GM12878 (cell line): Measurements from ENCODE around the gene ADGRE1. TPM values are rescaled to one million over a fixed set of nuclear protein-coding genes. Genes with fewer than 3 reads are reported as not detected.
A peak's percentile ranks its signal among the peaks of the same experiment; 100 is the strongest.

Experiments
- ATAC-seq: fragments of 200-7000 bp; cut with Tn5 transposase; 3 replicates; pipeline ENCODE4 v1.9.1; 2020; ENCODE audit warnings: mild to moderate bottlenecking, moderate library complexity
- BruUV-seq: library from RNA; stranded (reverse); fragments of 400-500 nt; replicated peaks from 2 replicates; lab custom pipeline; 2021; lab: Mats Ljungman, UMichigan
- CTCF ChIA-PET: fragments of 300-600 bp; sonication (Branson Sonifier 250); formaldehyde crosslinking; extraction: SDS; loops from one replicate; lab custom pipeline; 2021; ENCODE audit warnings: inconsistent platforms; lab: Yijun Ruan, JAX
- POLR2A ChIA-PET: fragments of 350-600 bp; formaldehyde crosslinking; extraction: SDS; loops from one replicate; lab custom pipeline; 2021; ENCODE audit warnings: inconsistent platforms; lab: Charles Lee
- RAD21 ChIA-PET: fragments of 300-600 bp; sonication (Branson Sonifier 250); formaldehyde crosslinking; loops from one replicate; lab custom pipeline; 2023; ENCODE audit warnings: antibody characterized with exemption; ENCODE audit not compliant: unreplicated experiment; lab: Charles Lee
- SMC1A ChIA-PET: fragments of 300-600 bp; sonication (Branson Sonifier 250); formaldehyde crosslinking; loops from one replicate; lab custom pipeline; 2023; ENCODE audit not compliant: unreplicated experiment, uncharacterized antibody; lab: Charles Lee
- DNase-seq: peaks from one replicate; pipeline ENCODE4 v3.0.0-alpha.2; 2011; ENCODE audit warnings: low read depth, low spot score
- FAIRE-seq: peaks from 3 replicates; lab custom pipeline; 2011; peaks lifted over from hg19 to GRCh38; lab: Jason Lieb, UNC
- H2AFZ ChIP-seq: 2 replicates; pipeline ENCODE4 v1.6.0; 2011; ENCODE audit warnings: low read depth, low read length, control low read depth; ENCODE audit not compliant: control insufficient read depth
- H3K27ac ChIP-seq: 2 replicates; pipeline ENCODE4 v1.5.1; 2011; ENCODE audit warnings: control low read depth; ENCODE audit not compliant: control insufficient read depth, insufficient read depth
- H3K27me3 ChIP-seq, 2 experiments: replicated peaks in 1 of 2; 2 replicates each; pipeline versions ENCODE4 v1.6.0 to v1.6.1; 2011; ENCODE audit warnings: low read length in 1 of 2; ENCODE audit not compliant: control insufficient read depth in 2 of 2, insufficient read depth in 2 of 2
- H3K36me3 ChIP-seq, 2 experiments: 2 replicates each; pipeline ENCODE4 v1.5.1; 2011; ENCODE audit warnings: low read length in 1 of 2; ENCODE audit not compliant: control insufficient read depth in 2 of 2, insufficient read depth in 2 of 2
- H3K4me1 ChIP-seq: 2 replicates; pipeline ENCODE4 v1.6.1; 2011; ENCODE audit warnings: mild to moderate bottlenecking, low read length, moderate library complexity, mixed read lengths; ENCODE audit not compliant: control insufficient read depth, insufficient read depth
- H3K4me2 ChIP-seq: 2 replicates; pipeline ENCODE4 v1.6.0; 2011; ENCODE audit warnings: control low read depth; ENCODE audit not compliant: control insufficient read depth, insufficient read depth
- H3K4me3 ChIP-seq: fragments of 200-600 bp; sonication (generic); 2 replicates; pipeline ENCODE4 v1.5.1; 2016
- H3K79me2 ChIP-seq: 2 replicates; pipeline ENCODE4 v1.6.0; 2011; ENCODE audit warnings: low read length; ENCODE audit not compliant: control insufficient read depth, insufficient read depth
- H3K9ac ChIP-seq: 2 replicates; pipeline ENCODE4 v1.8.0; 2011; ENCODE audit warnings: low read length, control low read depth, mixed read lengths; ENCODE audit not compliant: control insufficient read depth, insufficient read depth
- H3K9me3 ChIP-seq: replicated peaks from 3 replicates; pipeline ENCODE4 v1.5.1; 2011; ENCODE audit warnings: mild to moderate bottlenecking, low read length; ENCODE audit not compliant: control insufficient read depth, insufficient read depth
- H4K20me1 ChIP-seq: 2 replicates; pipeline ENCODE4 v1.6.0; 2011; ENCODE audit not compliant: control insufficient read depth, insufficient read depth
- ZNF217 ChIP-seq: fragments of 450-650 bp; IDR thresholded peaks from 2 replicates; pipeline ENCODE4 v1.6.1; 2017; ENCODE audit warnings: antibody characterized with exemption, mild to moderate bottlenecking
- WGBS: methylation state at CpG from one replicate; pipeline ENCODE4 v1.1.6; 2016; ENCODE audit warnings: low lambda C conversion rate; ENCODE audit not compliant: insufficient replicate concordance, insufficient coverage; ENCODE audit errors: missing lambda C conversion rate; 5-methylcytosine and 5-hydroxymethylcytosine counted together
- in situ Hi-C: fragments of 300-500 bp; cut with MboI; formaldehyde crosslinking; loops from 9 replicates; pipeline ENCODE4 v1.14.3; 2018; ENCODE audit warnings: mixed read lengths
- intact Hi-C: fragments of 100-400 bp; cut with micrococcal nuclease; formaldehyde crosslinking; loops from one replicate; pipeline ENCODE4 v1.14.2; 2022; ENCODE audit not compliant: unreplicated experiment
- polyA plus RNA-seq, 11 experiments: library from polyadenylated mRNA; depleted of rRNA in 4 of 11; unstranded in 6 of 11; stranded (reverse) in 5 of 11; fragments of >200 nt; fragmentation: Nextera tagmentation in 4 of 11; fragmentation: Illumina TruSeq in 1 of 11; extraction: Ambion mirVana in 4 of 11; extraction: Trizol in 1 of 11; gene quantifications; 1 replicate in 1 of 11; 2 replicates in 10 of 11; pipeline versions ENCODE4 v1.2.1 to v1.2.3, GENCODE V29; 2011 to 2016; ENCODE audit warnings: inconsistent platforms in 2 of 11, missing spikeins in 2 of 11, low read depth in 1 of 11
- total RNA-seq, 4 experiments: library from RNA; depleted of rRNA in 3 of 4; stranded (reverse); fragments of >200 nt in 3 of 4; fragmentation: Illumina TruSeq in 1 of 4; extraction: Trizol in 1 of 4; gene quantifications; 2 replicates each; pipeline versions ENCODE4 v1.2.1 to v1.2.3, GENCODE V29; 2013 to 2021
- TF ChIP-seq, protein P1 (sequence below): fragments of 450-650 bp; IDR thresholded peaks from 2 replicates; pipeline ENCODE4 v1.6.1; 2016; ENCODE audit warnings: mild to moderate bottlenecking, moderate library complexity, borderline replicate concordance

Gene ADGRE1
- total and polyA plus RNA-seq, 10 of the 15 experiments (the other 5 are each of a cell fraction or from before 2014, with no cell fraction given), result 7.9 to 35.7 (median 9.9) TPM

DNA sequence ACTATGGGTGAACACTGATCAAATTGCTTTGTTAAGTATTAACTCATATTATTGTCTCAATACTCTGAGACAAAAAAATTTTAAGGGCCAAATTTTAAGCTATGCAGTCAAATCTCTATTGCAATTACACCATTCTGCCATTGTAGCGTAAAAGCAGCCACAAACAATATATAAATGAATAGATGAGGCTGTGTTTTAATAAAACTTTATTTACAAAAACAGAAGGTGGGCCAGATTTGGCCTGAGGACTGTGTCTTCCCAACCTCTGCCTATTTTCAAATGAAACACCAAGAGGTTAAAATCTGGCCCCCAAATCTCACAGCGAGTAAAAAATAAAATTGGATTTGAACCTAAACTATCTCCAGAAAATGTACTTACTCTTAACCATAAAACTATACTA lies 82.1 kb downstream of the ADGRE1 start:
- Histone ChIP-seq H3K79me2 (no peaks in the 10 kb centered on the region), H3K9me3 (no peaks in the 10 kb centered on the region; the same call in 2 of the 3 replicates), H2AFZ (no peak overlapping the region), H3K4me1 (no peaks in the 10 kb centered on the region), H3K4me3 (no peak overlapping the region), H3K4me2 (no peak overlapping the region), H3K27ac (no peak overlapping the region), H3K27me3 (no peaks in the 10 kb centered on the region), H4K20me1 (no peaks in the 10 kb centered on the region), H3K36me3 (no peaks in the 10 kb centered on the region), H3K9ac (no peak overlapping the region)
- BruUV-seq, result no TSS peak
- RAD21 ChIA-PET, result interaction anchor here (1.1 kb wide), 1 partner anchor 28 kb away, joined by 3 read pairs; no protein-coding TSS in a partner anchor
- CTCF ChIA-PET, result interaction anchor here (1.5 kb wide), 1 partner anchor 100 kb away, joined by 4 read pairs; the partner anchor contains the start of gene ZNF557
- no peak for TF ChIP-seq ZNF217
- TF ChIP-seq, protein P1, sequence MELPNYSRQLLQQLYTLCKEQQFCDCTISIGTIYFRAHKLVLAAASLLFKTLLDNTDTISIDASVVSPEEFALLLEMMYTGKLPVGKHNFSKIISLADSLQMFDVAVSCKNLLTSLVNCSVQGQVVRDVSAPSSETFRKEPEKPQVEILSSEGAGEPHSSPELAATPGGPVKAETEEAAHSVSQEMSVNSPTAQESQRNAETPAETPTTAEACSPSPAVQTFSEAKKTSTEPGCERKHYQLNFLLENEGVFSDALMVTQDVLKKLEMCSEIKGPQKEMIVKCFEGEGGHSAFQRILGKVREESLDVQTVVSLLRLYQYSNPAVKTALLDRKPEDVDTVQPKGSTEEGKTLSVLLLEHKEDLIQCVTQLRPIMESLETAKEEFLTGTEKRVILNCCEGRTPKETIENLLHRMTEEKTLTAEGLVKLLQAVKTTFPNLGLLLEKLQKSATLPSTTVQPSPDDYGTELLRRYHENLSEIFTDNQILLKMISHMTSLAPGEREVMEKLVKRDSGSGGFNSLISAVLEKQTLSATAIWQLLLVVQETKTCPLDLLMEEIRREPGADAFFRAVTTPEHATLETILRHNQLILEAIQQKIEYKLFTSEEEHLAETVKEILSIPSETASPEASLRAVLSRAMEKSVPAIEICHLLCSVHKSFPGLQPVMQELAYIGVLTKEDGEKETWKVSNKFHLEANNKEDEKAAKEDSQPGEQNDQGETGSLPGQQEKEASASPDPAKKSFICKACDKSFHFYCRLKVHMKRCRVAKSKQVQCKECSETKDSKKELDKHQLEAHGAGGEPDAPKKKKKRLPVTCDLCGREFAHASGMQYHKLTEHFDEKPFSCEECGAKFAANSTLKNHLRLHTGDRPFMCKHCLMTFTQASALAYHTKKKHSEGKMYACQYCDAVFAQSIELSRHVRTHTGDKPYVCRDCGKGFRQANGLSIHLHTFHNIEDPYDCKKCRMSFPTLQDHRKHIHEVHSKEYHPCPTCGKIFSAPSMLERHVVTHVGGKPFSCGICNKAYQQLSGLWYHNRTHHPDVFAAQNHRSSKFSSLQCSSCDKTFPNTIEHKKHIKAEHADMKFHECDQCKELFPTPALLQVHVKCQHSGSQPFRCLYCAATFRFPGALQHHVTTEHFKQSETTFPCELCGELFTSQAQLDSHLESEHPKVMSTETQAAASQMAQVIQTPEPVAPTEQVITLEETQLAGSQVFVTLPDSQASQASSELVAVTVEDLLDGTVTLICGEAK, result peak; percentile 69
- WGBS, result 50% methylated on average over 2 of the region's 2 CpGs
- in situ Hi-C loops, result no loop called here
- no peak for ATAC-seq
- FAIRE-seq, result no peak
- no peak for DNase-seq
- SMC1A ChIA-PET, result no interaction called here
- intact Hi-C loops, result no loop called here
- POLR2A ChIA-PET, result interaction anchor here (0.6 kb wide), 1 partner anchor 8 kb away, joined by 3 read pairs; no protein-coding TSS in a partner anchor
